ENCODE results near the gene ADCY2. TPM values are rescaled to one million over a fixed set of nuclear protein-coding genes. Genes with fewer than 3 reads are reported as not detected.

ADCY2 gene
- total and polyA plus RNA-seq, 7 experiments from 2014 or later, result not detected

- H3K4me3 ChIP-seq (ENCODE audit: low read length), result no peak overlapping the region
- ChIA-PET CTCF (no interaction called here), POLR2A (no interaction called here)
- intact Hi-C loops (cut with micrococcal nuclease), result no loop called here
- no peaks in the 10 kb centered on the region for H3K27me3 ChIP-seq (ENCODE audit: control insufficient read depth in 2 of 2, insufficient read depth in 2 of 2, low read length in 2 of 2)
- H3K36me3 ChIP-seq (ENCODE audit: control insufficient read depth in 2 of 3, insufficient read depth in 3 of 3, low read length in 3 of 3), result no peaks in the 10 kb centered on the region
- H3K27me3 Mint-ChIP-seq, result peaks cover 0 to 6% (median 0%) of the 10 kb centered on the region in 5 donors
- H3K9me3 ChIP-seq (ENCODE audit: control insufficient read depth in 2 of 3, low read length in 3 of 3), result no peaks in the 10 kb centered on the region
- H3K4me1 ChIP-seq (ENCODE audit: control insufficient read depth in 2 of 2, insufficient read depth in 2 of 2, low read length in 2 of 2), result no peaks in the 10 kb centered on the region
- H3K9me3 Mint-ChIP-seq, result peaks cover 0 to 4% (median 0%) of the 10 kb centered on the region in 11 donors
- no peak overlapping the region for H3K27ac ChIP-seq (ENCODE audit: low read depth, low read length)
- H3K4me1 Mint-ChIP-seq, result no peaks in the 10 kb centered on the region
- no peak overlapping the region for H3K27ac Mint-ChIP-seq
- no peaks in the 10 kb centered on the region for H3K36me3 Mint-ChIP-seq
- no peak overlapping the region for H3K4me3 Mint-ChIP-seq
- DNase-seq (no peak), ATAC-seq (no peak)
Observed at GRCh38 chr5:7456206-7456605, 60.3 kb downstream of the ADCY2 start.

- Mint-ChIP-seq H3K36me3 (no peaks in the 10 kb centered on the region), H3K27me3 (no peaks in the 10 kb centered on the region), H3K4me1 (no peaks in the 10 kb centered on the region), H3K4me3 (no peak overlapping the region), H3K27ac (no peak overlapping the region), H3K9me3 (peaks cover 0 to 3% (median 0%) of the 10 kb centered on the region in 11 donors)
- Histone ChIP-seq H3K4me3 (ENCODE audit: low read length) (no peak overlapping the region), H3K36me3 (ENCODE audit: control insufficient read depth in 2 of 3, insufficient read depth in 3 of 3, low read length in 3 of 3) (no peaks in the 10 kb centered on the region), H3K27ac (ENCODE audit: low read depth, low read length) (no peak overlapping the region), H3K27me3 (ENCODE audit: control insufficient read depth in 2 of 2, insufficient read depth in 2 of 2, low read length in 2 of 2) (no peaks in the 10 kb centered on the region), H3K4me1 (ENCODE audit: control insufficient read depth in 2 of 2, insufficient read depth in 2 of 2, low read length in 2 of 2) (no peaks in the 10 kb centered on the region), H3K9me3 (ENCODE audit: control insufficient read depth in 2 of 3, low read length in 3 of 3) (no peaks in the 10 kb centered on the region)
- ChIA-PET CTCF (no interaction called here), POLR2A (no interaction called here)
- ATAC-seq (no peak), DNase-seq (no peak)
- intact Hi-C loops (cut with micrococcal nuclease), result no loop called here
Observed at GRCh38 chr5:7461371-7461770, 65.4 kb downstream of the ADCY2 start.

- no peak overlapping the region for H3K4me3 Mint-ChIP-seq
- POLR2A ChIA-PET, result no interaction called here
Observed at GRCh38 chr5:7462758-7463157, 66.8 kb downstream of the ADCY2 start.

GRCh38 chr5:7464182-7464581 lies 68.2 kb downstream of the ADCY2 start:
- Histone ChIP-seq H3K36me3 (ENCODE audit: control insufficient read depth in 2 of 3, insufficient read depth in 3 of 3, low read length in 3 of 3) (no peaks in the 10 kb centered on the region), H3K4me1 (ENCODE audit: control insufficient read depth in 2 of 2, insufficient read depth in 2 of 2, low read length in 2 of 2) (no peaks in the 10 kb centered on the region), H3K9me3 (ENCODE audit: control insufficient read depth in 2 of 3, low read length in 3 of 3) (no peaks in the 10 kb centered on the region), H3K27me3 (ENCODE audit: control insufficient read depth in 2 of 2, insufficient read depth in 2 of 2, low read length in 2 of 2) (no peaks in the 10 kb centered on the region), H3K4me3 (ENCODE audit: low read length) (no peak overlapping the region), H3K27ac (ENCODE audit: low read depth, low read length) (no peak overlapping the region)
- H3K4me1 Mint-ChIP-seq, result no peaks in the 10 kb centered on the region
- no peak overlapping the region for H3K27ac Mint-ChIP-seq
- H3K27me3 Mint-ChIP-seq, result no peaks in the 10 kb centered on the region
- CTCF ChIA-PET, result no interaction called here
- DNase-seq (no peak), ATAC-seq (no peak)
- intact Hi-C loops (cut with micrococcal nuclease), result no loop called here
- peaks cover 0 to 3% (median 0%) of the 10 kb centered on the region in 11 donors for H3K9me3 Mint-ChIP-seq
- H3K36me3 Mint-ChIP-seq, result no peaks in the 10 kb centered on the region
- H3K4me3 Mint-ChIP-seq, result no peak overlapping the region
- POLR2A ChIA-PET, result no interaction called here

More at GRCh38 chr5:7462758-7463157, 66.8 kb downstream of the ADCY2 start:
- Histone ChIP-seq H3K9me3 (ENCODE audit: control insufficient read depth in 2 of 3, low read length in 3 of 3) (no peaks in the 10 kb centered on the region), H3K27me3 (ENCODE audit: control insufficient read depth in 2 of 2, insufficient read depth in 2 of 2, low read length in 2 of 2) (no peaks in the 10 kb centered on the region), H3K4me1 (ENCODE audit: control insufficient read depth in 2 of 2, insufficient read depth in 2 of 2, low read length in 2 of 2) (no peaks in the 10 kb centered on the region), H3K36me3 (ENCODE audit: control insufficient read depth in 2 of 3, insufficient read depth in 3 of 3, low read length in 3 of 3) (no peaks in the 10 kb centered on the region), H3K27ac (ENCODE audit: low read depth, low read length) (no peak overlapping the region), H3K4me3 (ENCODE audit: low read length) (no peak overlapping the region)
- DNase-seq (no peak), ATAC-seq (no peak)
- CTCF ChIA-PET, result no interaction called here
- H3K36me3 Mint-ChIP-seq, result no peaks in the 10 kb centered on the region
- no peaks in the 10 kb centered on the region for H3K4me1 Mint-ChIP-seq
- no peak overlapping the region for H3K27ac Mint-ChIP-seq
- intact Hi-C loops (cut with micrococcal nuclease), result no loop called here
- no peaks in the 10 kb centered on the region for H3K27me3 Mint-ChIP-seq
- H3K9me3 Mint-ChIP-seq, result peaks cover 0 to 3% (median 0%) of the 10 kb centered on the region in 11 donors

- ChIA-PET POLR2A (no interaction called here), CTCF (no interaction called here)
- ATAC-seq, result no peak
- Histone ChIP-seq H3K4me1 (ENCODE audit: control insufficient read depth in 2 of 2, insufficient read depth in 2 of 2, low read length in 2 of 2) (no peaks in the 10 kb centered on the region), H3K9me3 (ENCODE audit: control insufficient read depth in 2 of 3, low read length in 3 of 3) (no peaks in the 10 kb centered on the region), H3K27me3 (ENCODE audit: control insufficient read depth in 2 of 2, insufficient read depth in 2 of 2, low read length in 2 of 2) (no peaks in the 10 kb centered on the region), H3K27ac (ENCODE audit: low read depth, low read length) (no peak overlapping the region), H3K4me3 (ENCODE audit: low read length) (no peak overlapping the region), H3K36me3 (ENCODE audit: control insufficient read depth in 2 of 3, insufficient read depth in 3 of 3, low read length in 3 of 3) (no peaks in the 10 kb centered on the region)
- Mint-ChIP-seq H3K4me3 (no peak overlapping the region), H3K27ac (no peak overlapping the region), H3K9me3 (peaks cover 0 to 7% (median 5%) of the 10 kb centered on the region in 11 donors), H3K4me1 (no peaks in the 10 kb centered on the region), H3K27me3 (no peaks in the 10 kb centered on the region), H3K36me3 (no peaks in the 10 kb centered on the region)
- intact Hi-C loops (cut with micrococcal nuclease), result no loop called here
- DNase-seq, result no peak
Observed at GRCh38 chr5:7467179-7467578, 71.2 kb downstream of the ADCY2 start.

GRCh38 chr5:7468742-7469141 lies 72.8 kb downstream of the ADCY2 start:
- H3K36me3 Mint-ChIP-seq, result no peaks in the 10 kb centered on the region
- no peaks in the 10 kb centered on the region for H3K4me1 ChIP-seq (ENCODE audit: control insufficient read depth in 2 of 2, insufficient read depth in 2 of 2, low read length in 2 of 2)
- H3K27me3 ChIP-seq (ENCODE audit: control insufficient read depth in 2 of 2, insufficient read depth in 2 of 2, low read length in 2 of 2), result no peaks in the 10 kb centered on the region
- no peak overlapping the region for H3K4me3 ChIP-seq (ENCODE audit: low read length)
- no peaks in the 10 kb centered on the region for H3K36me3 ChIP-seq (ENCODE audit: control insufficient read depth in 2 of 3, insufficient read depth in 3 of 3, low read length in 3 of 3)
- peaks cover 0 to 14% (median 7%) of the 10 kb centered on the region in 11 donors for H3K9me3 Mint-ChIP-seq
- no peak for DNase-seq
- H3K4me1 Mint-ChIP-seq, result no peaks in the 10 kb centered on the region
- no peak overlapping the region for H3K27ac ChIP-seq (ENCODE audit: low read depth, low read length)
- POLR2A ChIA-PET, result no interaction called here
- CTCF ChIA-PET, result no interaction called here
- no peak overlapping the region for H3K27ac Mint-ChIP-seq
- peaks cover 0 to 4% (median 0%) of the 10 kb centered on the region in 3 experiments for H3K9me3 ChIP-seq (ENCODE audit: control insufficient read depth in 2 of 3, low read length in 3 of 3)
- H3K4me3 Mint-ChIP-seq, result no peak overlapping the region
- no peak for ATAC-seq
- intact Hi-C loops (cut with micrococcal nuclease), result no loop called here
- H3K27me3 Mint-ChIP-seq, result no peaks in the 10 kb centered on the region

GRCh38 chr5:7471710-7472109 lies 75.8 kb downstream of the ADCY2 start:
- ChIA-PET POLR2A (no interaction called here), CTCF (no interaction called here)
- no peak for DNase-seq
- peaks cover 0 to 21% (median 7%) of the 10 kb centered on the region in 11 donors for H3K9me3 Mint-ChIP-seq
- H3K27ac ChIP-seq (ENCODE audit: low read depth, low read length), result no peak overlapping the region
- H3K27me3 ChIP-seq (ENCODE audit: control insufficient read depth in 2 of 2, insufficient read depth in 2 of 2, low read length in 2 of 2), result no peaks in the 10 kb centered on the region
- no peak for ATAC-seq
- no peak overlapping the region for H3K4me3 ChIP-seq (ENCODE audit: low read length)
- no peaks in the 10 kb centered on the region for H3K36me3 Mint-ChIP-seq
- H3K36me3 ChIP-seq (ENCODE audit: control insufficient read depth in 2 of 3, insufficient read depth in 3 of 3, low read length in 3 of 3), result no peaks in the 10 kb centered on the region
- H3K4me3 Mint-ChIP-seq, result no peak overlapping the region
- H3K27ac Mint-ChIP-seq, result no peak overlapping the region
- H3K27me3 Mint-ChIP-seq, result peaks cover 0 to 12% (median 3%) of the 10 kb centered on the region in 5 donors
- peaks cover 0 to 4% (median 0%) of the 10 kb centered on the region in 3 experiments for H3K9me3 ChIP-seq (ENCODE audit: control insufficient read depth in 2 of 3, low read length in 3 of 3)
- no peaks in the 10 kb centered on the region for H3K4me1 Mint-ChIP-seq
- no peaks in the 10 kb centered on the region for H3K4me1 ChIP-seq (ENCODE audit: control insufficient read depth in 2 of 2, insufficient read depth in 2 of 2, low read length in 2 of 2)
- intact Hi-C loops (cut with micrococcal nuclease), result no loop called here

Data from naive thymus-derived CD4-positive, alpha-beta T cell (primary cell).